22Rv1 (cell line): ENCODE measurements around the gene CNEP1R1.

Experiments used
- ZFX ChIP-seq: fragments of 450-650 bp; IDR thresholded peaks from 2 replicates; pipeline ENCODE4 v1.6.1; 2017; ENCODE audit warnings: antibody characterized with exemption, borderline replicate concordance
- TF ChIP-seq, protein P1 (sequence below): fragments of 450-650 bp; IDR thresholded peaks from 2 replicates; pipeline ENCODE4 v1.5.1; 2017; ENCODE audit warnings: mild to moderate bottlenecking

DNA sequence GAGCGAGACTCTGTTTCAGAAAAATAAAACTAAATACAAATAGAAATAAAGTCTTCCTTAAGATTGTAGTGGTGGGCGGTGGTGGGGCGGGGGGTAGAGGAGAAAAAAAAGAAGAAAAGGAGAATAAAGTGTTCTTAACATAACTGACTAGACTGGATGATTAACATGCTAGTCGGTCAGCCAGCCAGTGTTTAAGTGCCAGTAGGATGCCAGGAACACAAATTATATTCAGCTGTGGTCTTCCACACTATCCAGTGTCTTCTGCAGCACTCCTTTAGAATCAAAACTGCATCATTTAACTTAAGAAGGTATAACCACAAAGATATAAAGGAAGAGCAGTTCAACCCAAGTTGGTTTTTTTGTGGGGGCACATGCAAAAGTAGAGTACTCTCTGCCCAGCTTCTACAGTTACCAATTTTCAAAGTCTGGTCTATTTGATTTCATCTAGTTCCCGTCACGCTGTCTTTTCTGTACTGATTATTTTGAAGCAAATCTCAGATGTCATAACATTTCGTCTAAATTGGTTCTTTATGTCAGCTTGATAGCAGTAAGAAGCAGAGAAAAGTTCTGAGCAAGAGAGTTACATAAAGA is 56.5 kb downstream of the CNEP1R1 start:
- TF ChIP-seq, protein P1, sequence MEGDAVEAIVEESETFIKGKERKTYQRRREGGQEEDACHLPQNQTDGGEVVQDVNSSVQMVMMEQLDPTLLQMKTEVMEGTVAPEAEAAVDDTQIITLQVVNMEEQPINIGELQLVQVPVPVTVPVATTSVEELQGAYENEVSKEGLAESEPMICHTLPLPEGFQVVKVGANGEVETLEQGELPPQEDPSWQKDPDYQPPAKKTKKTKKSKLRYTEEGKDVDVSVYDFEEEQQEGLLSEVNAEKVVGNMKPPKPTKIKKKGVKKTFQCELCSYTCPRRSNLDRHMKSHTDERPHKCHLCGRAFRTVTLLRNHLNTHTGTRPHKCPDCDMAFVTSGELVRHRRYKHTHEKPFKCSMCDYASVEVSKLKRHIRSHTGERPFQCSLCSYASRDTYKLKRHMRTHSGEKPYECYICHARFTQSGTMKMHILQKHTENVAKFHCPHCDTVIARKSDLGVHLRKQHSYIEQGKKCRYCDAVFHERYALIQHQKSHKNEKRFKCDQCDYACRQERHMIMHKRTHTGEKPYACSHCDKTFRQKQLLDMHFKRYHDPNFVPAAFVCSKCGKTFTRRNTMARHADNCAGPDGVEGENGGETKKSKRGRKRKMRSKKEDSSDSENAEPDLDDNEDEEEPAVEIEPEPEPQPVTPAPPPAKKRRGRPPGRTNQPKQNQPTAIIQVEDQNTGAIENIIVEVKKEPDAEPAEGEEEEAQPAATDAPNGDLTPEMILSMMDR: no peak
- no peak for TF ChIP-seq ZFX
